AG04450 (cell line): Measurements from ENCODE around the gene C13orf42. TPM values are rescaled to one million over a fixed set of nuclear protein-coding genes. Genes with fewer than 3 reads are reported as not detected.

Source experiments
- CTCF ChIA-PET: fragments of 300-600, 350-600 bp; formaldehyde crosslinking; extraction: SDS; loops from one replicate; lab custom pipeline; 2022; ENCODE audit warnings: antibody characterized with exemption, inconsistent platforms; lab: Charles Lee
- POLR2A ChIA-PET: fragments of 350-600 bp; formaldehyde crosslinking; extraction: SDS; loops from one replicate; lab custom pipeline; 2021; ENCODE audit warnings: antibody characterized with exemption, inconsistent platforms; lab: Yijun Ruan, JAX
- DNase-seq: peaks from one replicate; pipeline ENCODE4 v3.0.0-alpha.2; 2011; ENCODE audit warnings: low read depth, low spot score
- H3K27ac ChIP-seq: one replicate; pipeline ENCODE4 v1.5.1; 2012; ENCODE audit warnings: low read depth, low read length, control low read depth
- H3K27me3 ChIP-seq: one replicate; pipeline ENCODE4 v1.6.0; 2012; ENCODE audit warnings: low read length; ENCODE audit not compliant: control insufficient read depth, insufficient read depth
- H3K4me3 ChIP-seq: 2 replicates; pipeline ENCODE4 v1.5.1; 2011; ENCODE audit warnings: mild to moderate bottlenecking, low read depth, low read length, control low read depth
- H3K9me3 ChIP-seq: 2 replicates; pipeline ENCODE4 v1.5.1; 2012; ENCODE audit warnings: low read length; ENCODE audit not compliant: control insufficient read depth, insufficient read depth
- CTCF ChIP-seq: IDR thresholded peaks from 2 replicates; pipeline ENCODE4 v1.5.1; 2011; ENCODE audit warnings: low read depth, low read length, control low read depth, inconsistent platforms
- polyA plus RNA-seq: library from polyadenylated mRNA; depleted of rRNA; stranded (reverse); fragments of >200 nt; gene quantifications from 2 replicates; pipeline ENCODE4 v1.2.3, GENCODE V29; 2011

Gene C13orf42
- polyA plus RNA-seq, 1 experiment, result not detected

GRCh38 chr13:51058461-51059167 lies 52.5 kb downstream of the C13orf42 start:
- no peak for DNase-seq
- Histone ChIP-seq H3K9me3 (no peaks in the 10 kb centered on the region), H3K27ac (no peak overlapping the region), H3K27me3 (peaks cover 15% of the 10 kb centered on the region), H3K4me3 (no peak overlapping the region)
- TF ChIP-seq CTCF, result no peak
- ChIA-PET POLR2A (interaction anchor here (0.8 kb wide), 1 partner anchor 746 kb away, joined by 4 read pairs; no protein-coding TSS in a partner anchor), CTCF (no interaction called here)

DNA sequence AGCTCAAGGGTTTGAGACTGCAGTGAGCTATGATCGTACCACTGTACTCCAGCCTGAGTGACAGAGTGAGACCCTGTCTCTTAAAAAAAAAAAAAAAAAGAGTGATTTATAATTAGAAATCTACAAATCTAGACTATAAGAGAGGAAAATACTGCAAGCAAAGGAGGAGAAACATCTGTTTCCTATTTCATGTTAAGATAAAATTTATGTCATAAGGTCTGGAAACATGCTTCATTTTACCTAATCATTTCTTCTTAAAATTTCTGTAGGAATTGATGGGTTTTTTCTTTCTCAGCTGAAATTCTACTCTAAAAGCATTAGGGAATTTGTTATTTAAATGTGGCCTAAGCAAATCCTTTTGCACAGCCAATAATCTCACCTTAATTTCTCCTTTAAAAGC lies 53.2 kb downstream of the C13orf42 start:
- TF ChIP-seq CTCF, result no peak
- peaks cover 15% of the 10 kb centered on the region for H3K27me3 ChIP-seq
- ChIA-PET CTCF (interaction anchor here (2.2 kb wide), 1 partner anchor 11 kb away, joined by 9 read pairs; no protein-coding TSS in a partner anchor), POLR2A (interaction anchor here (0.8 kb wide), 1 partner anchor 745 kb away, joined by 4 read pairs; no protein-coding TSS in a partner anchor)
- no peak overlapping the region for H3K27ac ChIP-seq
- H3K9me3 ChIP-seq, result no peaks in the 10 kb centered on the region
- no peak for DNase-seq
- no peak overlapping the region for H3K4me3 ChIP-seq

DNA sequence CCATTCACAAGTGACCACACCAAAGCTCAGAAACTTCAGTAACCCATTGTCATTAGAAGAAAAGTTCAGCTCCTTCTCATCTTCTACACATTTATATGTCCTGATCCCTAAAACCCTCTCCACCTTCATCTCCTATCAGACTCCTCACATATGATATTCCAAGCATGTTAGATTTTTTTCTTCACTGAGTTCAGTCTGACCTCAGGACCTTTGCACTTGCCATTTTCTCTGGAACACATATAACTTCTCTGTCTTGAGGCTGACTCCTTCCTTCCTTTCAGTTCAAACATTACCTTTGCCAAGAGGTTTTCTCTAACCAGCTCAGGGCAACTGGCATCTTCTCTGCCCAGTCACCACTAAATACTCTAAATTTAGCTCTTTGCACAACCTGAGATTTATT lies 54.1 kb downstream of the C13orf42 start:
- H3K27me3 ChIP-seq, result peaks cover 17% of the 10 kb centered on the region
- H3K27ac ChIP-seq, result no peak overlapping the region
- ChIA-PET CTCF (interaction anchor here (0.6 to 2.2 kb wide), 3 partner anchors 12 to 863 kb away, joined by 3 to 9 read pairs (median 3); no protein-coding TSS in a partner anchor), POLR2A (no interaction called here)
- TF ChIP-seq CTCF, result no peak
- DNase-seq, result no peak
- no peak overlapping the region for H3K4me3 ChIP-seq
- H3K9me3 ChIP-seq, result no peaks in the 10 kb centered on the region

DNA sequence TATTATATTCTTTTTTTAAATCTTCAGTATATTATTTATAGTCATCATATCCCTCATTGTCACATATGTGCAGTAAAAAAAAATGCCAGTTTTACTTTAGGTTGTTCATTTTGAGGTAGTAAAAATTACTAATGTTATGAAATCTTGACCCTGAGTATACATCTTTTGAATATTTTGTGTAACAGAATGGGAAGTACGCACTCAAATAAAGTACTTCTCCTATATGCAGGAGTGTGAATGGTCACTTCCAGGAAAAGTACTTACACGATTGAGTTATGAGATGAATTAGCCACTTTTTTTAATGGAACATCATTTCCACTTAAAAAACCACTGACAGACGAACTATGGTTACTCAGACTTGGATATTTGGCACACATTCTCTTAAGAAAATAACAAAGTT lies 58.5 kb downstream of the C13orf42 start:
- Histone ChIP-seq H3K27ac (no peak overlapping the region), H3K27me3 (peaks cover 16% of the 10 kb centered on the region), H3K4me3 (no peak overlapping the region), H3K9me3 (no peaks in the 10 kb centered on the region)
- TF ChIP-seq CTCF, result no peak
- no peak for DNase-seq
- ChIA-PET CTCF (interaction anchor here (2.2 kb wide), 1 partner anchor 17 kb away, joined by 9 read pairs; no protein-coding TSS in a partner anchor), POLR2A (no interaction called here)
